HCT116 (cell line): Measurements from ENCODE around the gene GXYLT2. TPM values are rescaled to one million over a fixed set of nuclear protein-coding genes. Genes with fewer than 3 reads are reported as not detected.

Source experiments
- ATAC-seq: fragments of 200-7000 bp; cut with Tn5 transposase; 2 replicates; pipeline ENCODE4 v1.9.1; 2020; ENCODE audit warnings: mild to moderate bottlenecking, moderate library complexity
- BruUV-seq: library from RNA; stranded (reverse); fragments of 400-500 nt; replicated peaks from 2 replicates; lab custom pipeline; 2021; lab: Mats Ljungman, UMichigan
- CTCF ChIA-PET: fragments of 300-600 bp; sonication (Branson Sonifier 250); formaldehyde crosslinking; loops from one replicate; lab custom pipeline; 2021; ENCODE audit warnings: antibody characterized with exemption; lab: Charles Lee
- POLR2A ChIA-PET: fragments of 300-600, 350-600 bp; sonication (Branson Sonifier 250); formaldehyde crosslinking; loops from one replicate; lab custom pipeline; 2021; ENCODE audit warnings: antibody characterized with exemption; lab: Charles Lee
- RAD21 ChIA-PET, 2 experiments: fragments of 300-600 bp; sonication (Branson Sonifier 250); formaldehyde crosslinking; loops; one replicate each; lab custom pipeline; 2023; ENCODE audit warnings: low total read pairs in 2 of 2; ENCODE audit not compliant: uncharacterized antibody in 2 of 2, unreplicated experiment in 2 of 2, low non-redundant PET in 1 of 2; lab: Charles Lee
- DNase-seq: peaks from one replicate; pipeline ENCODE4 v3.0.0-alpha.2; 2010; ENCODE audit warnings: low read depth, low spot score
- H2AFZ ChIP-seq: fragments of 200-600 bp; shearing (Covaris generic), sonication (generic); 2 replicates; pipeline ENCODE4 v1.6.1; 2017; ENCODE audit warnings: low read depth, mixed run types, mixed read lengths, antibody characterized with exemption, low read length; ENCODE audit not compliant: poor library complexity, severe bottlenecking
- H3K27ac ChIP-seq: 2 replicates; pipeline ENCODE4 v1.5.1; 2012; ENCODE audit warnings: low read depth, low read length
- H3K27me3 ChIP-seq: fragments of 200-600 bp; sonication (generic); 2 replicates; pipeline ENCODE4 v1.6.1; 2016; ENCODE audit warnings: mixed run types, low read length, mixed read lengths; ENCODE audit not compliant: insufficient read depth
- H3K36me3 ChIP-seq, 2 experiments: fragments of 200-500 bp in 1 of 2; fragments of 200-600 bp in 1 of 2; sonication (Bioruptor generic) in 1 of 2; sonication (generic) in 1 of 2; 2 replicates each; pipeline versions ENCODE4 v1.5.1 to v1.6.1; 2014 to 2016; ENCODE audit warnings: low read length in 2 of 2, inconsistent platforms in 1 of 2, mixed read lengths in 1 of 2, mixed run types in 1 of 2; ENCODE audit not compliant: insufficient read depth in 2 of 2, control insufficient read depth in 1 of 2
- H3K4me1 ChIP-seq, 2 experiments: fragments of 200-600 bp in 1 of 2; sonication (generic) in 1 of 2; 2 replicates each; pipeline versions ENCODE4 v1.5.1 to v1.6.1; 2012 to 2017; ENCODE audit warnings: low read length in 2 of 2, inconsistent platforms in 1 of 2, mild to moderate bottlenecking in 1 of 2, mixed read lengths in 1 of 2, mixed run types in 1 of 2, moderate library complexity in 1 of 2; ENCODE audit not compliant: insufficient read depth in 2 of 2, control insufficient read depth in 1 of 2
- H3K4me2 ChIP-seq: fragments of 200-600 bp; sonication (generic); 2 replicates; pipeline ENCODE4 v1.6.1; 2017; ENCODE audit warnings: mixed run types, low read length, mixed read lengths
- H3K4me3 ChIP-seq, 2 experiments: fragments of 200-600 bp in 1 of 2; sonication (generic) in 1 of 2; replicated peaks in 1 of 2; 2 replicates each; pipeline ENCODE4 v1.5.1; 2011 to 2016; ENCODE audit warnings: low read length in 2 of 2, control low read depth in 1 of 2, low read depth in 1 of 2, mild to moderate bottlenecking in 1 of 2, mixed read lengths in 1 of 2, mixed run types in 1 of 2
- H3K79me2 ChIP-seq: fragments of 200-600 bp; sonication (generic); 2 replicates; pipeline ENCODE4 v1.6.1; 2017; ENCODE audit warnings: mild to moderate bottlenecking, mixed run types, low read length, moderate library complexity, mixed read lengths; ENCODE audit not compliant: insufficient read depth
- H3K9ac ChIP-seq: fragments of 200-600 bp; sonication (generic); 2 replicates; pipeline ENCODE4 v1.6.1; 2016; ENCODE audit warnings: low read length, mixed read lengths
- H3K9me2 ChIP-seq: fragments of 200-600 bp; sonication (generic), shearing (Covaris generic); 2 replicates; pipeline ENCODE4 v1.6.1; 2017; ENCODE audit warnings: mixed run types, mild to moderate bottlenecking, moderate library complexity; ENCODE audit not compliant: insufficient read depth
- H3K9me3 ChIP-seq, 2 experiments: fragments of 200-500 bp in 1 of 2; fragments of 200-600 bp in 1 of 2; sonication (Bioruptor generic) in 1 of 2; sonication (generic) in 1 of 2; 2 replicates each; pipeline ENCODE4 v1.6.1; 2014 to 2017; ENCODE audit warnings: low read length in 2 of 2, mixed read lengths in 2 of 2, inconsistent platforms in 1 of 2, low read depth in 1 of 2, mild to moderate bottlenecking in 1 of 2, mixed run types in 1 of 2, moderate library complexity in 1 of 2; ENCODE audit not compliant: control insufficient read depth in 1 of 2, insufficient read depth in 1 of 2
- H4K20me1 ChIP-seq: fragments of 200-600 bp; sonication (generic), shearing (Covaris generic); 2 replicates; pipeline ENCODE4 v1.6.1; 2017; ENCODE audit warnings: mixed run types, mild to moderate bottlenecking, moderate library complexity; ENCODE audit not compliant: insufficient read depth
- ATF3 ChIP-seq: IDR thresholded peaks from 2 replicates; pipeline ENCODE4 v1.6.1; 2012
- CBX3 ChIP-seq: IDR thresholded peaks from 2 replicates; pipeline ENCODE4 v1.6.1; 2012; ENCODE audit warnings: low read depth
- CEBPB ChIP-seq: IDR thresholded peaks from 2 replicates; pipeline ENCODE4 v1.6.1; 2012; ENCODE audit warnings: low read depth
- EGR1 ChIP-seq: IDR thresholded peaks from 2 replicates; pipeline ENCODE4 v1.6.1; 2012; ENCODE audit warnings: low read depth
- ELF1 ChIP-seq: IDR thresholded peaks from 2 replicates; pipeline ENCODE4 v1.6.1; 2012; ENCODE audit warnings: low read depth, borderline replicate concordance
- EZH2phosphoT487 ChIP-seq: fragments of 200-600 bp; IDR thresholded peaks from 2 replicates; pipeline ENCODE4 v1.6.1; 2018; ENCODE audit warnings: antibody characterized with exemption, borderline replicate concordance
- JUND ChIP-seq: IDR thresholded peaks from 2 replicates; pipeline ENCODE4 v1.6.1; 2012
- POLR2A ChIP-seq: IDR thresholded peaks from 2 replicates; pipeline ENCODE4 v1.7.0; 2011; ENCODE audit warnings: borderline replicate concordance; ENCODE audit not compliant: insufficient read depth, insufficient read length; ENCODE audit errors: extremely low read depth
- POLR2AphosphoS5 ChIP-seq: IDR thresholded peaks from 2 replicates; pipeline ENCODE4 v1.6.1; 2011; ENCODE audit warnings: mild to moderate bottlenecking, low read depth, low read length, moderate library complexity
- RAD21 ChIP-seq: IDR thresholded peaks from 2 replicates; pipeline ENCODE4 v1.6.1; 2012; ENCODE audit warnings: low read depth, mild to moderate bottlenecking
- SIN3A ChIP-seq: IDR thresholded peaks from 2 replicates; pipeline ENCODE4 v1.6.1; 2012; ENCODE audit warnings: low read depth
- SP1 ChIP-seq: IDR thresholded peaks from 2 replicates; pipeline ENCODE4 v1.6.1; 2012; ENCODE audit warnings: low read depth
- SRF ChIP-seq: IDR thresholded peaks from 2 replicates; pipeline ENCODE4 v1.6.1; 2012; ENCODE audit warnings: low read depth
- TCF7L2 ChIP-seq: IDR thresholded peaks from 2 replicates; pipeline ENCODE4 v1.7.0; 2011; ENCODE audit warnings: borderline replicate concordance, inconsistent platforms; ENCODE audit not compliant: insufficient read depth, insufficient read length; ENCODE audit errors: extremely low read depth
- YY1 ChIP-seq: IDR thresholded peaks from 2 replicates; pipeline ENCODE4 v1.6.1; 2011; ENCODE audit warnings: low read length, low read depth, moderate library complexity, mild to moderate bottlenecking; ENCODE audit not compliant: insufficient replicate concordance; ENCODE audit errors: extremely low read depth
- ZBTB33 ChIP-seq: IDR thresholded peaks from 2 replicates; pipeline ENCODE4 v1.6.1; 2011; ENCODE audit warnings: mild to moderate bottlenecking, low read length, moderate library complexity; ENCODE audit not compliant: insufficient replicate concordance; ENCODE audit errors: extremely low read depth
- ZNF274 ChIP-seq: fragments of 200-500 bp; sonication (Bioruptor generic); IDR thresholded peaks from 2 replicates; pipeline ENCODE4 v1.6.1; 2014; ENCODE audit warnings: mild to moderate bottlenecking, low read depth, low read length, inconsistent platforms
- intact Hi-C: fragments of 100-400 bp; cut with micrococcal nuclease; formaldehyde crosslinking; loops from 2 replicates; pipeline ENCODE4 v1.10.0; 2022
- total RNA-seq: library from RNA; stranded (reverse); gene quantifications from one replicate; pipeline ENCODE4 v1.2.1, GENCODE V29; 2021; ENCODE audit not compliant: unreplicated experiment
- TF ChIP-seq, protein P1 (sequence below), 3 experiments: fragments of 200-600 bp in 1 of 3; sonication (generic) in 1 of 3; IDR thresholded peaks in 2 of 3; conservative IDR thresholded peaks in 1 of 3; 2 replicates each; pipeline ENCODE4 v1.5.1; 2012 to 2017; ENCODE audit warnings: low read depth in 2 of 3, low read length in 2 of 3, antibody characterized with exemption in 1 of 3, borderline replicate concordance in 1 of 3, control low read depth in 1 of 3, mild to moderate bottlenecking in 1 of 3, mixed read lengths in 1 of 3, mixed run types in 1 of 3, moderate library complexity in 1 of 3; ENCODE audit not compliant: insufficient read depth in 1 of 3

The GXYLT2 gene
- total RNA-seq, 1 experiment from 2014 or later, result 5.6 TPM

DNA sequence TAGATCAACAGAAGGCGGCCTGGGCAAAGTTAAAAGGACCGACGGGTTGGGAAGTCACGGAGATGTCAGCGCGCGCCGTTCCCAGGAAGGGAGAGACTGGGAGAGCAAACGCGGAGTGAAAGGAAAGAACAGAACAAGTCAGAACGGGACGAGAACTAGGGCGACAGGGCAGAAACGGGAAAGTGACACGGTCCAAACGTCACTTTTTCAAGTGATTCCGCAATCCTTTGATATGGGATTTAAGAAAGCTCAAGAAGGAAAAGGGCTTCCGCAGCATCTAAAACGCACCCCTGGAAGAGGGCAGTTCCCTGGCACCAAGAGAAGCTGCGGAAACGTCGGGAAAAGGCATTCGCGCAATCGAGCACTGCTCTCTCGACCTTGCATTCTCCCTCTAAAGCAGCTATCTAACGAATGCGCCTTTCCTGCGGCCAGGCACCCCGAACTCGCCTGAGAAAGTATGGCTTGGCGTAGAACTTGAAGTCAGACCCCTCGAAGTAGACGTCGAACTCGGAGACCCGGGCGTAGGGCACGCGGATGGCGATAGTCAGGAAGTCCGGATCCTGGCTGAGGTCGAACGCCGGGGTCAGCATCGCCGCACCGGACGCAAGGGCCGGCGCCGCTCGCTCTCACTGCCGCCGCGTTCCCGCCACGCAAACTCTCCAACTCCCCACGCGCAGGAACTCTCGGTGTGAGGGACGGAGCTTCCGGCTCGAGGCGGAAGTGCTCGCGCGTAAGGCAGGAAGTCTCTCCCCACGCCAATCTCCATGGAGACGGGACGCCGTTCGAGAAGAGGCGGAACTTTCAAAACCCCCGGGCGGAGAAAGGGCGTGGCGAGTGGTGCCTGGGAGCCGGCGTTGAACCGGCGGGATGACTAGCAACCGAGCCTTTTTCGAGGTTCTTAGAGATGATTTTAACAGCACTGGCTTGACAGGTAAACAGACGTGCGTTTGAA is 39.8 kb upstream of the GXYLT2 start, which contains the start of gene SHQ1:
Gene SHQ1 (minus strand): TSS at position 695 of the 952 bp plus-strand sequence. CDS start 105 bp downstream, at position 590.
- no peaks in the 10 kb centered on the region for H3K27me3 ChIP-seq
- no peaks in the 10 kb centered on the region for H3K9me3 ChIP-seq
- H3K79me2 ChIP-seq, result peaks cover 52% of the 10 kb centered on the region
- ATAC-seq (peak; percentile 93), DNase-seq (peak; percentile 82)
- peak within 1 kb of the TSS; percentile 26 for H3K27ac ChIP-seq
- peak within 1 kb of the TSS; percentile 98 for H3K4me2 ChIP-seq
- ChIA-PET CTCF (no interaction called here), RAD21 (no interaction called here), POLR2A (no interaction called here)
- intact Hi-C loops, result no loop called here
- H3K9me2 ChIP-seq, result no peaks in the 10 kb centered on the region
- no peaks in the 10 kb centered on the region for H3K36me3 ChIP-seq
- peak within 1 kb of the TSS; percentile 82 to 85 for H3K4me3 ChIP-seq
- no peaks in the 10 kb centered on the region; the same call in 1 of the 2 replicates for H4K20me1 ChIP-seq
- TSS peak; percentile 61 for BruUV-seq
- H2AFZ ChIP-seq, result peak within 1 kb of the TSS; percentile 100
- H3K4me1 ChIP-seq, result peaks cover 4 to 23% of the 10 kb centered on the region in 2 experiments
- peak within 1 kb of the TSS; percentile 71 for H3K9ac ChIP-seq
- TF ChIP-seq POLR2A (peak; percentile 65), SIN3A (peak; percentile 99), ELF1 (peak; percentile 79), ZBTB33 (no peak), ZNF274 (no peak), EZH2phosphoT487 (no peak), YY1 (no peak), SRF (no peak), RAD21 (no peak), ATF3 (no peak), EGR1 (no peak), TCF7L2 (no peak), CEBPB (no peak), SP1 (no peak), JUND (no peak), POLR2AphosphoS5 (peak; percentile 85), CBX3 (peak; percentile 47; the same call in 1 of the 2 replicates)
- TF ChIP-seq, protein P1, sequence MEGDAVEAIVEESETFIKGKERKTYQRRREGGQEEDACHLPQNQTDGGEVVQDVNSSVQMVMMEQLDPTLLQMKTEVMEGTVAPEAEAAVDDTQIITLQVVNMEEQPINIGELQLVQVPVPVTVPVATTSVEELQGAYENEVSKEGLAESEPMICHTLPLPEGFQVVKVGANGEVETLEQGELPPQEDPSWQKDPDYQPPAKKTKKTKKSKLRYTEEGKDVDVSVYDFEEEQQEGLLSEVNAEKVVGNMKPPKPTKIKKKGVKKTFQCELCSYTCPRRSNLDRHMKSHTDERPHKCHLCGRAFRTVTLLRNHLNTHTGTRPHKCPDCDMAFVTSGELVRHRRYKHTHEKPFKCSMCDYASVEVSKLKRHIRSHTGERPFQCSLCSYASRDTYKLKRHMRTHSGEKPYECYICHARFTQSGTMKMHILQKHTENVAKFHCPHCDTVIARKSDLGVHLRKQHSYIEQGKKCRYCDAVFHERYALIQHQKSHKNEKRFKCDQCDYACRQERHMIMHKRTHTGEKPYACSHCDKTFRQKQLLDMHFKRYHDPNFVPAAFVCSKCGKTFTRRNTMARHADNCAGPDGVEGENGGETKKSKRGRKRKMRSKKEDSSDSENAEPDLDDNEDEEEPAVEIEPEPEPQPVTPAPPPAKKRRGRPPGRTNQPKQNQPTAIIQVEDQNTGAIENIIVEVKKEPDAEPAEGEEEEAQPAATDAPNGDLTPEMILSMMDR (IDR thresholded peaks at IDR 0.05 in 2 of 3, conservative IDR thresholded peaks at IDR 0.05 in 1 of 3; ENCODE audit: borderline replicate concordance in 1 of 3, insufficient read depth in 1 of 3, low read depth in 2 of 3, low read length in 2 of 3), result no peak
